ENCODE measurements around the gene LRP1B.

LRP1B gene

DNA sequence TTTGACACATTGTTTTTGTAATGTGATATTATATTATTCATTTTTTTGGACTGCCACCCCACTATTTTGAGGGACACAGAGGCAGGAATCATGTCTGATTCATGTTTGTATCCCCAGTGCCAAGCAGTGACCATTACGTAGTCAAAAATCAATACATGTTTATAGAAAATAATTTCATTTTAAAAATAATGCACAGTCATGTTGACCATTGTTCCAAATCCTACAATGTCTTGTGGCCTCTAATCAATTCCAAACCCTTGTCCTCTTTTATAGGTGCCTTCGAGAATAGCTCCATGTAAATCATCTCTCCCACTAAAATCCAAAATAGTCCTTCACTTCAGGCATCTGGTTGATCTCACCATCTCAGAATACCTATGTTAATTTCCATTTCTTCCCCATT, 454.7 kb downstream of the LRP1B start:
- Histone ChIP-seq H3K4ac (ENCODE audit: low read depth, low read length) (no peak overlapping the region), H3K36me3 (ENCODE audit: control insufficient read depth, insufficient read depth, low read length) (no peaks in the 10 kb centered on the region), H3K27ac (ENCODE audit: low read depth, low read length) (no peak overlapping the region), H3K4me3 (ENCODE audit: low read length) (no peak overlapping the region), H4K5ac (ENCODE audit: low read length) (no peak overlapping the region), H3K56ac (ENCODE audit: low read length) (no peak overlapping the region), H3K79me1 (ENCODE audit: low read length) (no peaks in the 10 kb centered on the region), H3K23ac (ENCODE audit: low read length) (no peak overlapping the region), H2BK120ac (ENCODE audit: low read depth, low read length) (no peak overlapping the region), H3K4me2 (ENCODE audit: low read length) (no peak overlapping the region), H2BK5ac (ENCODE audit: low read length) (no peak overlapping the region), H2BK15ac (replicated peaks; ENCODE audit: low read depth) (no peak overlapping the region), H3K4me1 (ENCODE audit: control insufficient read depth, low read depth, low read length) (no peaks in the 10 kb centered on the region), H3K18ac (ENCODE audit: low read length) (no peak overlapping the region), H3K27me3 (ENCODE audit: insufficient read depth, low read length, poor library complexity) (no peaks in the 10 kb centered on the region), H2AK5ac (ENCODE audit: low read length) (no peak overlapping the region), H3K79me2 (ENCODE audit: control insufficient read depth, insufficient read depth, low read length) (no peaks in the 10 kb centered on the region), H3K9ac (ENCODE audit: low read length) (no peak overlapping the region), H4K8ac (ENCODE audit: low read depth, low read length) (no peak overlapping the region)
- WGBS (ENCODE audit: extremely low coverage, insufficient coverage, low lambda C conversion rate), result no CpG with 5 or more reads among the region's 2 CpGs
- no peak for DNase-seq

GRCh38 chr2:141666191-141666590, 464.6 kb downstream of the LRP1B start:
- Histone ChIP-seq H3K79me2 (ENCODE audit: control insufficient read depth, insufficient read depth, low read length) (no peaks in the 10 kb centered on the region), H3K4me2 (ENCODE audit: low read length) (no peak overlapping the region)
- peak; percentile 55 for DNase-seq

GRCh38 chr2:141660232-141660631, 470.6 kb downstream of the LRP1B start:
- DNase-seq, result no peak

More at GRCh38 chr2:141666191-141666590, 464.6 kb downstream of the LRP1B start:
- no peak overlapping the region for H2BK15ac ChIP-seq (replicated peaks; ENCODE audit: low read depth)
- no peaks in the 10 kb centered on the region for H3K4me1 ChIP-seq (ENCODE audit: control insufficient read depth, low read depth, low read length)
- no peaks in the 10 kb centered on the region for H3K36me3 ChIP-seq (ENCODE audit: control insufficient read depth, insufficient read depth, low read length)
- H3K9ac ChIP-seq (ENCODE audit: low read length), result no peak overlapping the region
- H3K27ac ChIP-seq (ENCODE audit: low read depth, low read length), result no peak overlapping the region
- H3K4ac ChIP-seq (ENCODE audit: low read depth, low read length), result no peak overlapping the region
- H3K56ac ChIP-seq (ENCODE audit: low read length), result no peak overlapping the region
- no peak overlapping the region for H2AK5ac ChIP-seq (ENCODE audit: low read length)
- H4K8ac ChIP-seq (ENCODE audit: low read depth, low read length), result no peak overlapping the region
- H3K18ac ChIP-seq (ENCODE audit: low read length), result no peak overlapping the region
- H3K27me3 ChIP-seq (ENCODE audit: insufficient read depth, low read length, poor library complexity), result no peaks in the 10 kb centered on the region
- H2BK120ac ChIP-seq (ENCODE audit: low read depth, low read length), result no peak overlapping the region
- no peak overlapping the region for H3K4me3 ChIP-seq (ENCODE audit: low read length)
- no peak overlapping the region for H2BK5ac ChIP-seq (ENCODE audit: low read length)
- no peak overlapping the region for H3K23ac ChIP-seq (ENCODE audit: low read length)
- H3K79me1 ChIP-seq (ENCODE audit: low read length), result no peaks in the 10 kb centered on the region
- H4K5ac ChIP-seq (ENCODE audit: low read length), result no peak overlapping the region

GRCh38 chr2:141654311-141654710, 476.5 kb downstream of the LRP1B start:
- no peaks in the 10 kb centered on the region for H3K27me3 ChIP-seq (ENCODE audit: insufficient read depth, low read length, poor library complexity)
- H3K23ac ChIP-seq (ENCODE audit: low read length), result no peak overlapping the region
- H4K8ac ChIP-seq (ENCODE audit: low read depth, low read length), result no peak overlapping the region
- no CpG with 5 or more reads among the region's 1 CpG for WGBS (ENCODE audit: extremely low coverage, insufficient coverage, low lambda C conversion rate)
- no peak overlapping the region for H3K27ac ChIP-seq (ENCODE audit: low read depth, low read length)
- no peak for DNase-seq
- no peak overlapping the region for H3K4ac ChIP-seq (ENCODE audit: low read depth, low read length)
- H3K4me3 ChIP-seq (ENCODE audit: low read length), result no peak overlapping the region
- H3K18ac ChIP-seq (ENCODE audit: low read length), result no peak overlapping the region
- H2BK15ac ChIP-seq (replicated peaks; ENCODE audit: low read depth), result no peak overlapping the region
- H2AK5ac ChIP-seq (ENCODE audit: low read length), result no peak overlapping the region
- no peaks in the 10 kb centered on the region for H3K79me2 ChIP-seq (ENCODE audit: control insufficient read depth, insufficient read depth, low read length)
- no peak overlapping the region for H3K56ac ChIP-seq (ENCODE audit: low read length)
- H3K9ac ChIP-seq (ENCODE audit: low read length), result no peak overlapping the region
- H3K4me2 ChIP-seq (ENCODE audit: low read length), result no peak overlapping the region
- no peak overlapping the region for H4K5ac ChIP-seq (ENCODE audit: low read length)
- no peak overlapping the region for H2BK5ac ChIP-seq (ENCODE audit: low read length)
- H3K36me3 ChIP-seq (ENCODE audit: control insufficient read depth, insufficient read depth, low read length), result no peaks in the 10 kb centered on the region
- H2BK120ac ChIP-seq (ENCODE audit: low read depth, low read length), result no peak overlapping the region
- no peaks in the 10 kb centered on the region for H3K4me1 ChIP-seq (ENCODE audit: control insufficient read depth, low read depth, low read length)
- no peaks in the 10 kb centered on the region for H3K79me1 ChIP-seq (ENCODE audit: low read length)

More at GRCh38 chr2:141660232-141660631, 470.6 kb downstream of the LRP1B start:
- no CpG with 5 or more reads among the region's 8 CpGs for WGBS (ENCODE audit: extremely low coverage, insufficient coverage, low lambda C conversion rate)
- Histone ChIP-seq H3K4me3 (ENCODE audit: low read length) (no peak overlapping the region), H3K23ac (ENCODE audit: low read length) (no peak overlapping the region), H2AK5ac (ENCODE audit: low read length) (no peak overlapping the region), H3K79me2 (ENCODE audit: control insufficient read depth, insufficient read depth, low read length) (no peaks in the 10 kb centered on the region), H3K4me2 (ENCODE audit: low read length) (no peak overlapping the region), H3K36me3 (ENCODE audit: control insufficient read depth, insufficient read depth, low read length) (no peaks in the 10 kb centered on the region), H3K79me1 (ENCODE audit: low read length) (no peaks in the 10 kb centered on the region), H2BK120ac (ENCODE audit: low read depth, low read length) (no peak overlapping the region), H3K9ac (ENCODE audit: low read length) (no peak overlapping the region), H3K27ac (ENCODE audit: low read depth, low read length) (no peak overlapping the region), H3K27me3 (ENCODE audit: insufficient read depth, low read length, poor library complexity) (no peaks in the 10 kb centered on the region), H4K5ac (ENCODE audit: low read length) (no peak overlapping the region), H2BK15ac (replicated peaks; ENCODE audit: low read depth) (no peak overlapping the region), H3K18ac (ENCODE audit: low read length) (no peak overlapping the region), H3K4ac (ENCODE audit: low read depth, low read length) (no peak overlapping the region), H3K56ac (ENCODE audit: low read length) (no peak overlapping the region), H2BK5ac (ENCODE audit: low read length) (no peak overlapping the region), H3K4me1 (ENCODE audit: control insufficient read depth, low read depth, low read length) (no peaks in the 10 kb centered on the region), H4K8ac (ENCODE audit: low read depth, low read length) (no peak overlapping the region)

DNA sequence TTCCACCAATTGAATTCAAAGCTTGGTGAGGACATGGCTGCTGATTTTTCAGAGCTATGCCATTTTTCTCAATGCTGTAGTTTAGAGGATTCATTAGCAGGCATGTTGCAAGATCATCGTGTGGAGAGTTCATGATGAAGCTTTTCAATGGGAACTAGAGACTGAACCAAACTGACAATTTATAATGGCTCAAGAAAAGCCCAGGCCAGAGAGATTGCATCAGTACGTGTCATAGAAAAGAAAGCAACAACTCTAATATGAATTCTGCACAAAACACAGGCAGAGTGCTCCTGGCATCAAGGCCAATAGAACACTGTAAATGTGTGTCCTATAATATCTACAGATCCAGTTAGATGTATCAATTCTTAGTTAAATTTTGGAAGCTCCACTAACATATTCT, 477.6 kb downstream of the LRP1B start:
- H3K4me2 ChIP-seq (ENCODE audit: low read length), result no peak overlapping the region

DNA sequence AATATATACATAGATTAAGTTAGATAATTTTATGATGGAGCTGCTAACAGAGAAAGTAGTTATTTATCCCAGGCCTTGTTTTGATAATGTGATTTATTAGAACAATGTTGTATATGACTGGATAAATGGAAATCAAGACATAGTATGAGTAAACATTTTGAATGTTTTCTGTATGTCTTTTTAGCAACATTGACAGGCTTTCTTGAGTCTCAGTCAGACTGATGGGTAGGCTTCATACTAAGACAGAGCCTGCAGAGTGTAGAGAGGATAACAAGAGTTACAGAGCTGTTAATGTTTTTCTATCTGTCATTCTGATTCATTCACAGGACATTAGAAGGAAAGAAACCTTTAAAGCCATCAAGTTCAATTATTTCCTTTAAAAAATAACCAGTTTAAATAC, 478.5 kb downstream of the LRP1B start:
- Histone ChIP-seq H3K18ac (ENCODE audit: low read length) (no peak overlapping the region), H2BK15ac (replicated peaks; ENCODE audit: low read depth) (no peak overlapping the region), H3K4ac (ENCODE audit: low read depth, low read length) (no peak overlapping the region), H3K27me3 (ENCODE audit: insufficient read depth, low read length, poor library complexity) (no peaks in the 10 kb centered on the region), H3K4me3 (ENCODE audit: low read length) (no peak overlapping the region), H3K79me2 (ENCODE audit: control insufficient read depth, insufficient read depth, low read length) (no peaks in the 10 kb centered on the region), H3K4me2 (ENCODE audit: low read length) (no peak overlapping the region), H3K23ac (ENCODE audit: low read length) (no peak overlapping the region), H3K56ac (ENCODE audit: low read length) (no peak overlapping the region), H2BK5ac (ENCODE audit: low read length) (no peak overlapping the region), H2AK5ac (ENCODE audit: low read length) (no peak overlapping the region), H2BK120ac (ENCODE audit: low read depth, low read length) (no peak overlapping the region), H4K8ac (ENCODE audit: low read depth, low read length) (no peak overlapping the region), H3K27ac (ENCODE audit: low read depth, low read length) (no peak overlapping the region), H3K79me1 (ENCODE audit: low read length) (no peaks in the 10 kb centered on the region), H3K4me1 (ENCODE audit: control insufficient read depth, low read depth, low read length) (no peaks in the 10 kb centered on the region), H4K5ac (ENCODE audit: low read length) (no peak overlapping the region), H3K36me3 (ENCODE audit: control insufficient read depth, insufficient read depth, low read length) (no peaks in the 10 kb centered on the region), H3K9ac (ENCODE audit: low read length) (no peak overlapping the region)
- no peak for DNase-seq

More for the DNA sequence above, 477.6 kb downstream of the LRP1B start:
- Histone ChIP-seq H3K23ac (ENCODE audit: low read length) (no peak overlapping the region), H4K8ac (ENCODE audit: low read depth, low read length) (no peak overlapping the region), H3K36me3 (ENCODE audit: control insufficient read depth, insufficient read depth, low read length) (no peaks in the 10 kb centered on the region), H3K9ac (ENCODE audit: low read length) (no peak overlapping the region), H3K79me1 (ENCODE audit: low read length) (no peaks in the 10 kb centered on the region), H3K4ac (ENCODE audit: low read depth, low read length) (no peak overlapping the region), H3K4me1 (ENCODE audit: control insufficient read depth, low read depth, low read length) (no peaks in the 10 kb centered on the region), H3K18ac (ENCODE audit: low read length) (no peak overlapping the region), H3K56ac (ENCODE audit: low read length) (no peak overlapping the region), H2BK120ac (ENCODE audit: low read depth, low read length) (no peak overlapping the region), H3K27me3 (ENCODE audit: insufficient read depth, low read length, poor library complexity) (no peaks in the 10 kb centered on the region), H3K79me2 (ENCODE audit: control insufficient read depth, insufficient read depth, low read length) (no peaks in the 10 kb centered on the region), H2AK5ac (ENCODE audit: low read length) (no peak overlapping the region), H4K5ac (ENCODE audit: low read length) (no peak overlapping the region), H3K4me3 (ENCODE audit: low read length) (no peak overlapping the region), H2BK5ac (ENCODE audit: low read length) (no peak overlapping the region), H2BK15ac (replicated peaks; ENCODE audit: low read depth) (no peak overlapping the region), H3K27ac (ENCODE audit: low read depth, low read length) (no peak overlapping the region)
- WGBS (ENCODE audit: extremely low coverage, insufficient coverage, low lambda C conversion rate), result no CpG with 5 or more reads among the region's 2 CpGs
- no peak for DNase-seq
